HG02970 (cell line): ENCODE measurements around the gene PRDM9.
"Not testable (repeated sequence)": the region's sequence is repeated elsewhere in the genome, so short reads cannot be mapped to it uniquely, and the experiment has no call there.

ENCODE experiments used
- ATAC-seq: cut with Tn5 transposase; IDR thresholded peaks from one replicate; pipeline ENCODE4 v1.9.1; 2021; ENCODE audit warnings: mild to moderate bottlenecking, moderate library complexity, moderate number of reproducible peaks; ENCODE audit not compliant: unreplicated experiment, low FRiP score

Gene PRDM9

DNA sequence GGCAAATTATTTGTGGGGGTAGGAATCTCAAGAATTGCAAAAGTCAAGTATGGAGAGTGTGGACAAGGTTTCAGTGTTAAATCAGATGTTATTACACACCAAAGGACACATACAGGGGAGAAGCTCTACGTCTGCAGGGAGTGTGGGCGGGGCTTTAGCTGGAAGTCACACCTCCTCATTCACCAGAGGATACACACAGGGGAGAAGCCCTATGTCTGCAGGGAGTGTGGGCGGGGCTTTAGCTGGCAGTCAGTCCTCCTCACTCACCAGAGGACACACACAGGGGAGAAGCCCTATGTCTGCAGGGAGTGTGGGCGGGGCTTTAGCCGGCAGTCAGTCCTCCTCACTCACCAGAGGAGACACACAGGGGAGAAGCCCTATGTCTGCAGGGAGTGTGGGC is 19.2 kb downstream of the PRDM9 start:
- not testable (repeated sequence) for ATAC-seq

DNA sequence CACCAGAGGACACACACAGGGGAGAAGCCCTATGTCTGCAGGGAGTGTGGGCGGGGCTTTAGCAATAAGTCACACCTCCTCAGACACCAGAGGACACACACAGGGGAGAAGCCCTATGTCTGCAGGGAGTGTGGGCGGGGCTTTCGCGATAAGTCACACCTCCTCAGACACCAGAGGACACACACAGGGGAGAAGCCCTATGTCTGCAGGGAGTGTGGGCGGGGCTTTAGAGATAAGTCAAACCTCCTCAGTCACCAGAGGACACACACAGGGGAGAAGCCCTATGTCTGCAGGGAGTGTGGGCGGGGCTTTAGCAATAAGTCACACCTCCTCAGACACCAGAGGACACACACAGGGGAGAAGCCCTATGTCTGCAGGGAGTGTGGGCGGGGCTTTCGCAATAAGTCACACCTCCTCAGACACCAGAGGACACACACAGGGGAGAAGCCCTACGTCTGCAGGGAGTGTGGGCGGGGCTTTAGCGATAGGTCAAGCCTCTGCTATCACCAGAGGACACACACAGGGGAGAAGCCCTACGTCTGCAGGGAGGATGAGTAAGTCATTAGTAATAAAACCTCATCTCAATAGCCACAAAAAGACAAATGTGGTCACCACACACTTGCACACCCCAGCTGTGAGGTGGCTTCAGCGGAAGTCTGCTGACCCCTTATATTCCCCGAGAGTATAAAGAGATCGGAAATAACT is 20.0 kb downstream of the PRDM9 start:
- ATAC-seq = not testable (repeated sequence)

DNA sequence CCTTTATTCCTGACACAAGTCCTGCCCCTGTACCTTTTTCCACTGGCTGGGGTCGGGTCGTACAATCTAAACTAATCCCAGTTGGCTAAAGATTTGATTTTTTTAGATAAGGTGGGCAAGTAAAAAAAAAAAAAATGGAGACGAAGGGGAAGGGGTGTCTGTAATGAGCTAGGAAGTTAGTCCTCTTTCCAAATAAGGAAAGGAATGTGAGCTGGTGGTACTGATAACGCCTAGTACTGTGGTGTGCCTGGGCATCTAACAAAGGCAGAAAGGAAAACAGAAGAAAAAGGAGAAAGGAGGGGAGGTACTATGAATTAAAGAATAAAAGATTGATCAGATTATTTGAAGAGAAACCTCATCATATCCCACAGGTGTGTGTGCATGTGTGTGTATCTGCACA is 21.3 kb downstream of the PRDM9 start:
- no peak for ATAC-seq

DNA sequence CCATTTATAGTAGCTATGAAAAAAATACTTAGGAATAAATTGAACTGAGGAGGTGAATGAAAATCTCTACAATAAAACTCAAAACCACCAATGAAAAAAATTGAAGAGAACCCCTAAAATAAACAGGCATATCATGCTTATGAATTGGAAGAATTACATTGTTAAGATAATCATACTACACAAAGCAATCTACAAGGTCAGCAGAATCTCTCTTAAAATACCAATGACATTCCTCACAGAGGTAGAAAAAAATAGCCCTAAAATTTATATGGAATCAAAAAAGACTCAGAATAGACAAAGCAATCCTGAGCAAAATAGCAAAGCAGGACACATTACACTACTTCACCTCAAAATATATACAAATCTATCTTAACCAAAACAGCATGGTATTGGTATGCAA is 23.2 kb downstream of the PRDM9 start:
- no peak for ATAC-seq

DNA sequence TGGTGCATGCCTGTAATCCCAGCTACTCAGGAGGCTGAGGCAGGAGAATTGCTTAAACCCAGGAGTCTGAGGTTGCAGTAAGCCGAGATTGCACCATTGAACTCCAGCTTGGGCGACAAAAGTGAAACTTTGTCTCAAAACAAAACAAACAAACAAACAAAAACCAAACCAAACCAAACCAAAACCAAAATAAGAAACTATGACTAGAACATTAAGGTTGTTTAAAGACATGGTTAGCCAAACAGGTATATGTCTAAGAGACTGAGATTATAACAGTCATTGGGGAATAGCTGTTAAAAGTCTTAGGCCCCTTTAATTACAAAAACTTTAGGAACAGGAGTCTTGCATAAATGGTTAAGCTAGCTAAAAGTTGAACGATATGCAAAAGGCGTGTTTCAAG is 63.6 kb downstream of the PRDM9 start:
- ATAC-seq = no peak
